Neutrophil (primary cell): ENCODE data around the gene PPP1R2C.

ENCODE experiments used
- H3K27ac ChIP-seq: fragments of 200-600 bp; sonication (generic); 2 replicates; pipeline ENCODE4 v1.5.1; 2016; ENCODE audit warnings: mild to moderate bottlenecking, moderate library complexity
- H3K27me3 ChIP-seq: fragments of 200-600 bp; sonication (generic); 2 replicates; pipeline ENCODE4 v1.6.0; 2016; ENCODE audit warnings: mild to moderate bottlenecking
- H3K36me3 ChIP-seq: fragments of 200-600 bp; sonication (generic); 2 replicates; pipeline ENCODE4 v1.5.1; 2017
- H3K4me1 ChIP-seq, 2 experiments: fragments of 200-600 bp in 1 of 2; sonication (generic) in 1 of 2; 1 replicate in 1 of 2; 2 replicates in 1 of 2; pipeline versions ENCODE4 v1.5.1 to v1.6.1; 2013 to 2016; ENCODE audit warnings: low read depth in 1 of 2, low read length in 1 of 2, mild to moderate bottlenecking in 1 of 2, moderate library complexity in 1 of 2; ENCODE audit not compliant: control insufficient read depth in 1 of 2, insufficient read depth in 1 of 2
- H3K4me3 ChIP-seq, 2 experiments: fragments of 200-600 bp in 1 of 2; sonication (generic) in 1 of 2; 1 replicate in 1 of 2; 2 replicates in 1 of 2; pipeline ENCODE4 v1.5.1; 2013 to 2016; ENCODE audit warnings: low read depth in 1 of 2, low read length in 1 of 2, mild to moderate bottlenecking in 1 of 2, moderate library complexity in 1 of 2
- H3K9me3 ChIP-seq: fragments of 200-600 bp; sonication (generic); 2 replicates; pipeline ENCODE4 v1.5.1; 2016
- TF ChIP-seq, protein P1 (sequence below): fragments of 200-600 bp; sonication (generic); IDR thresholded peaks from 2 replicates; pipeline ENCODE4 v1.5.1; 2016; ENCODE audit warnings: antibody characterized with exemption

The PPP1R2C gene

DNA sequence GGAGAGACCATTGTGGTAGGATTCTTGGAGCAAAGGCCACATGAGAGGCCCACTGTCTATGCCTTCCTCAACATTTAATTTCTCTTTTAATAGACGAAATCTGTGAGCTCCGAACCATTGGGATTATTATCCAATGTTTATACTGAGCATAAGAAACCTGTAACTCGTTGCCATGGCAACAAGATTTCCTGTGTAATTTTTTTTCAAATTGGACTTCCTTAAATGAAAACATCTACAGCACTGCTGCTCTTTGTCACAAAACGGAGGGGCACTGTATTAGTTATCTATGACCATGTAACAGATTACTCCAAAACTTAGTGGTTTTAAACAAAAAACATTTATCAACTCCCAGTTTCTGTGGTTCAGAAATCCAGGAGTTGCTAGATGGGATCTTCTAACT lies 38.7 kb downstream of the PPP1R2C start:
- Histone ChIP-seq H3K9me3 (no peaks in the 10 kb centered on the region), H3K27ac (no peak overlapping the region), H3K4me1 (no peaks in the 10 kb centered on the region), H3K36me3 (no peaks in the 10 kb centered on the region), H3K4me3 (no peak overlapping the region), H3K27me3 (no peaks in the 10 kb centered on the region)
- TF ChIP-seq, protein P1, sequence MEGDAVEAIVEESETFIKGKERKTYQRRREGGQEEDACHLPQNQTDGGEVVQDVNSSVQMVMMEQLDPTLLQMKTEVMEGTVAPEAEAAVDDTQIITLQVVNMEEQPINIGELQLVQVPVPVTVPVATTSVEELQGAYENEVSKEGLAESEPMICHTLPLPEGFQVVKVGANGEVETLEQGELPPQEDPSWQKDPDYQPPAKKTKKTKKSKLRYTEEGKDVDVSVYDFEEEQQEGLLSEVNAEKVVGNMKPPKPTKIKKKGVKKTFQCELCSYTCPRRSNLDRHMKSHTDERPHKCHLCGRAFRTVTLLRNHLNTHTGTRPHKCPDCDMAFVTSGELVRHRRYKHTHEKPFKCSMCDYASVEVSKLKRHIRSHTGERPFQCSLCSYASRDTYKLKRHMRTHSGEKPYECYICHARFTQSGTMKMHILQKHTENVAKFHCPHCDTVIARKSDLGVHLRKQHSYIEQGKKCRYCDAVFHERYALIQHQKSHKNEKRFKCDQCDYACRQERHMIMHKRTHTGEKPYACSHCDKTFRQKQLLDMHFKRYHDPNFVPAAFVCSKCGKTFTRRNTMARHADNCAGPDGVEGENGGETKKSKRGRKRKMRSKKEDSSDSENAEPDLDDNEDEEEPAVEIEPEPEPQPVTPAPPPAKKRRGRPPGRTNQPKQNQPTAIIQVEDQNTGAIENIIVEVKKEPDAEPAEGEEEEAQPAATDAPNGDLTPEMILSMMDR, result no peak

DNA sequence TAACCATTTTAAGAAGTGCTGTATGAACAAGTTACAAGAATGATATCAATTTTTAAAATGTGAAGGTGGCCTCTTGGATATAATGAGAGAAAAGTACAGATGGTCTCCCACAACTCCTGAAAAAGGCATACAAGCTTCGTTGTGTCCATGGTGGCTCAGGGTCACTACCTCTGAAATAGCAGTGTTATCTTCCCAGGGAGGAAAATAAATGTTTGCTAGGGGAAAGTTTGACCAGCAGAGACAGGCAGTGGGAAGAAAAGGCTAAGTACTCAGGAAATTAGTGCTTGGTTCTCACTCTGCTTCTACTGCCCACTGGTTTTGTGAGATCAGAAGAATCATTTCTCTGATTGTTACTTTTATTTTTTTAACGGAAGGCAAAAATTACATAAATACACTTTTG lies 39.4 kb downstream of the PPP1R2C start:
- Histone ChIP-seq H3K36me3 (no peaks in the 10 kb centered on the region), H3K4me1 (no peaks in the 10 kb centered on the region), H3K4me3 (no peak overlapping the region), H3K27ac (no peak overlapping the region), H3K27me3 (no peaks in the 10 kb centered on the region), H3K9me3 (no peaks in the 10 kb centered on the region)
- TF ChIP-seq, protein P1, result no peak

DNA sequence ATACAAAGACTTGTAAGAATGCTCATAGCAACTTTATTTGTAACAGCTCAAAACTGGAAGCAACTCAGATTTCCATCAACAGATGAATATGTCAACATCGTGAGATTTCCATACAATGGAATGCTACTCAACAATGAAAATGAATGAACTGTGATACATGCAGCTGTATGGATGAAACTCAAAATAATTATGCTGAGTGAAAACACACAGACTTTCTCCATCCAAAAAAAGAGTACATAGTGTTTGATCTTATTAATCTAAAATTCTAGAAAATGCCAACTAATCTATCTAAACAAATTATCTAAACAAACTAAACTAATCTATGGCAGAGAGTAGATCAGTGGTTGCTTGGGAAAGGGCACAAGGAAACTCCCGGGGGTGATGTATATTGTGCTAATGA lies 42.7 kb downstream of the PPP1R2C start:
- no peaks in the 10 kb centered on the region for H3K36me3 ChIP-seq
- no peaks in the 10 kb centered on the region for H3K4me1 ChIP-seq
- H3K4me3 ChIP-seq, result no peak overlapping the region
- TF ChIP-seq, protein P1, result no peak
- no peak overlapping the region for H3K27ac ChIP-seq
- no peaks in the 10 kb centered on the region for H3K27me3 ChIP-seq
- H3K9me3 ChIP-seq, result no peaks in the 10 kb centered on the region

DNA sequence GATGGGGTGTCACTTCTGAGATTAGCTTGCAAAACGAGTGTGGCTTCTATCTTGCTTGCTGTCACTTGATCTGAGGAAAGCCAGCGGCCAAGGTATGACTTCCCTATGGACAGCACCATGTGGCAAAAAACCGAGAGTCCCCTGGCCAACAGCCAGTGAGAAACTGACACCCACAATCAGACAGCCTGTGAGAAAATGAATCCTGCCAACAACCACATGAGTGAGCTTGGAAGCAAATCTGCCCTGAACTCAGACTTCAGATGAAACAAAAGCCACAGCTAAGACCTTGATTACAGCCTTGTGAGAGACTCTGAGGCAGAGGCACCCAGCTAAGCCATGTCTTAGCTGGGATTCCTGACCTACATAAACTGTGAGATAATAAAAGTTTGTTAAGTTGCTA lies 45.5 kb downstream of the PPP1R2C start:
- H3K36me3 ChIP-seq, result no peaks in the 10 kb centered on the region
- H3K27me3 ChIP-seq, result no peaks in the 10 kb centered on the region
- H3K4me3 ChIP-seq, result no peak overlapping the region
- H3K27ac ChIP-seq, result no peak overlapping the region
- no peaks in the 10 kb centered on the region for H3K9me3 ChIP-seq
- H3K4me1 ChIP-seq, result no peaks in the 10 kb centered on the region
- TF ChIP-seq, protein P1, result no peak
